HG03354 (cell line): Measurements from ENCODE around the gene SPDYE2.
"Not testable (repeated sequence)": the region's sequence is repeated elsewhere in the genome, so short reads cannot be mapped to it uniquely, and the experiment has no call there.

ENCODE experiments used
- ATAC-seq: cut with Tn5 transposase; IDR thresholded peaks from one replicate; pipeline ENCODE4 v1.9.1; 2021; ENCODE audit warnings: mild to moderate bottlenecking; ENCODE audit not compliant: unreplicated experiment, poor library complexity, severe bottlenecking

Gene SPDYE2

GRCh38 chr7:102550808-102551422, at the start of gene SPDYE2:
Gene SPDYE2, plus strand, starts transcription at chr7:102551226. Its CDS starts 2,030 bp downstream, at chr7:102553256.
- not testable (repeated sequence) for ATAC-seq

- not testable (repeated sequence) for ATAC-seq
Observed at GRCh38 chr7:102503141-102503540, 47.9 kb upstream of the SPDYE2 start.

GRCh38 chr7:102505298-102506185, 45.5 kb upstream of the SPDYE2 start:
- ATAC-seq: not testable (repeated sequence)

GRCh38 chr7:102507410-102508088, 43.5 kb upstream of the SPDYE2 start:
- not testable (repeated sequence) for ATAC-seq

- not testable (repeated sequence) for ATAC-seq
Observed at GRCh38 chr7:102510575-102510974, 40.5 kb upstream of the SPDYE2 start.

- peak; percentile 49 for ATAC-seq
Observed at GRCh38 chr7:102511860-102512522, 39.0 kb upstream of the SPDYE2 start.

- not testable (repeated sequence) for ATAC-seq
Observed at GRCh38 chr7:102512642-102513221, 38.3 kb upstream of the SPDYE2 start.

- ATAC-seq: peak; percentile 66
Observed at GRCh38 chr7:102514881-102515721, 35.9 kb upstream of the SPDYE2 start.

GRCh38 chr7:102515889-102516288, 35.1 kb upstream of the SPDYE2 start:
- ATAC-seq: not testable (repeated sequence)

- not testable (repeated sequence) for ATAC-seq
Observed at GRCh38 chr7:102516951-102517350, 34.1 kb upstream of the SPDYE2 start.

GRCh38 chr7:102517550-102518147, 33.4 kb upstream of the SPDYE2 start, which contains the start of gene RASA4B:
Gene RASA4B, minus strand, starts transcription at chr7:102517777. Its CDS starts 67 bp downstream, at chr7:102517710.
- peak; percentile 68 for ATAC-seq

- not testable (repeated sequence) for ATAC-seq
Observed at GRCh38 chr7:102520797-102521196, 30.2 kb upstream of the SPDYE2 start.

- not testable (repeated sequence) for ATAC-seq
Observed at GRCh38 chr7:102524803-102525202, 26.2 kb upstream of the SPDYE2 start.

GRCh38 chr7:102527182-102527581, 23.8 kb upstream of the SPDYE2 start:
- ATAC-seq: not testable (repeated sequence)

- ATAC-seq: not testable (repeated sequence)
Observed at GRCh38 chr7:102527822-102528793, 22.9 kb upstream of the SPDYE2 start.

GRCh38 chr7:102531583-102531982, 19.4 kb upstream of the SPDYE2 start:
- ATAC-seq: not testable (repeated sequence)

- not testable (repeated sequence) for ATAC-seq
Observed at GRCh38 chr7:102532127-102532526, 18.9 kb upstream of the SPDYE2 start.
